ENCODE results near the gene UBE2M.

Gene UBE2M

DNA sequence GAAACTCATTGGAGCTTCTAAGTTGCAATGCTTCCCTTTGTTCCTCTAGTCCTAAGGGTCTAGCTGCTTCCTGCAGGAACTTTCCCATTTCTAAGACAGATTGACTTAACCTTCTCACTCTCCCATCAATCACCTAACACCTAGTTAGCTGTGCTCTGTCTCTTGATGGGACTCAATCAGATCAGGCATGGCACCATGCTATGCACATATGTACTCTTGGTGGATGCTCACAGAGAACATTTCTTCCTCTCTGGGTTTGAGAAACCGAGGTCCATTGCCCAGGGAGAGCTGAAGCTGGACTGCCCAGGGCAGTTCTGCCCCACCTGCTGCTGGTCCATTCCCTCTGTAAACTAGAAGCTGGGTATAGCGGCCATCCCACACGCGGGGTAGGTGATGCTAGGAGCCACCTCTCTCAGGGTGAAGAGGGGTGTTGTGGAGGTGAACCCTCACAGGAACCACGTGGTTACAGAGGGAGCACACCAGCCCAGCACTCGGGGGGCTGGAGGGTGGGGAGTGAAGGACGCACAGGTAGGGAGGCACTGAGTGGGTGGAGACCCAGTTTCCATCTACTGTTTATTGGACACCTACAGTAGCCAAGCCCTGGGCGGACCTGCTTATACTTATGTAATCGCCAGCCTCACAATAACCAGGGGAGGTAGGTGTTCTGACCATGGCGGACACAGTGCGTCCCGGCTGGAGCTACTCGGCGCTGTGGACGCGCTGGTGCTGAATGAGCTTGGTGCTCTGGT, 3.1 kb upstream of the UBE2M start:
- no peak overlapping the region for H3K4me3 ChIP-seq (replicated peaks; ENCODE audit: low read depth, low read length)
- TF ChIP-seq CTCF (IDR thresholded peaks at IDR 0.05; ENCODE audit: low read depth, low read length, missing control alignments): no peak
- no peak for DNase-seq (ENCODE audit: extremely low read depth, low read depth)

DNA sequence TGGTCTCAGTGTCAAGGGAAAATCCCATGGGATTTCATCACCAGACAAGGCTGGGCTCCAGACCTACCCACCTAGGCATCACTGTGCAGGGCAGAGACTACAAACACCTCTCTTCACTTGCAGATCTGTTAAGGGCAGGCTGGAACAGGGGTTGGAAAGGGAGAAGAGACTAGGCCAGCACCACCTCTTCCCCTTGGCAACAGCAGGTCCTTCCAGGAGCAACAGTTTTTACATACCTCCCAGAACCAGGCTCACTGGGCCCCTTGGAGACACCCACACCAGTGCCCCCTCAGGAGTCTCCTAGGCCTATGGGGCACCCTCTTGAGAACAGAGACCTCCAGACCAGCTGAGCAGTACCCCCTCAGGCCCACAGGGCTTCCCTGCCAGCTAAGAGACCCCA, 2.5 kb upstream of the UBE2M start:
- TF ChIP-seq CTCF (IDR thresholded peaks at IDR 0.05; ENCODE audit: low read depth, low read length, missing control alignments): no peak
- no peak for DNase-seq (ENCODE audit: extremely low read depth, low read depth)
- no peak overlapping the region for H3K4me3 ChIP-seq (replicated peaks; ENCODE audit: low read depth, low read length)

- peak overlapping the region; percentile 80 for H3K4me3 ChIP-seq (replicated peaks; ENCODE audit: low read depth, low read length)
- no peak for TF ChIP-seq CTCF (IDR thresholded peaks at IDR 0.05; ENCODE audit: low read depth, low read length, missing control alignments)
- no peak for DNase-seq (ENCODE audit: extremely low read depth, low read depth)
Measured at GRCh38 chr19:58560007-58560887, 1.8 kb upstream of the UBE2M start.

- H3K4me3 ChIP-seq (replicated peaks; ENCODE audit: low read depth, low read length): peak overlapping the region; percentile 80
- TF ChIP-seq CTCF (IDR thresholded peaks at IDR 0.05; ENCODE audit: low read depth, low read length, missing control alignments): no peak
- DNase-seq (ENCODE audit: extremely low read depth, low read depth): peak; percentile 84
Measured at GRCh38 chr19:58559275-58560006, 1.0 kb upstream of the UBE2M start.

- H3K4me3 ChIP-seq (replicated peaks; ENCODE audit: low read depth, low read length): peak overlapping the region; percentile 80
- no peak for TF ChIP-seq CTCF (IDR thresholded peaks at IDR 0.05; ENCODE audit: low read depth, low read length, missing control alignments)
- DNase-seq (ENCODE audit: extremely low read depth, low read depth): peak; percentile 95
Measured at GRCh38 chr19:58558623-58559274, 338 bp upstream of the UBE2M start.

All from HFF-Myc (cell line).